Measurements from ENCODE around the gene TP53I11.

Gene TP53I11

DNA sequence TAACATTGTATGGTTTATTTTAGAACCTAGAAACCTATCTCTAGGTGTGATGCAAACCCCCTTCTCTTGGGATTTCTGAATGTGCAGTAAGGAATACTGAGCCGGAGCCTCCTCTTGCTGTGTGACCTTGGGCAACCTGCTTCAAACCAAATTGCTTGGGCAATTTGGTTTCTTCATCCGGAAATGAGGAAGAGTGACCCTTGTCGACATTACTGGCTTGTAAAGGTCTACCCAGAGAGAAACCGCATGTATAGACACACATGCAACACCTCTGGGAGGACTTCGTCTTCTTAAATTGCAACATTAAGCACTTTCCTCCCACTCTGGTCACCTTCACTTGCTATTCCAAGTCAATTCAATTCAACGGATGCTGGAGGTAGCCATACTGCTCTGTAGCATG, 19.6 kb upstream of the TP53I11 start (continued):
- TF ChIP-seq CREB5 (CRISPR knock-in tag; IDR thresholded peaks at IDR 0.05; ENCODE audit: low read depth) (no peak), SNAI2 (CRISPR knock-in tag; IDR thresholded peaks at IDR 0.05) (no peak)

GRCh38 chr11:44969651-44970252, 19.1 kb upstream of the TP53I11 start:
- ATAC-seq: no peak
- no peak for TF ChIP-seq ARNTL (CRISPR knock-in tag; IDR thresholded peaks at IDR 0.05; ENCODE audit: borderline replicate concordance, low read depth)
- TF ChIP-seq ZNF8 (CRISPR knock-in tag; IDR thresholded peaks at IDR 0.05): no peak
- TF ChIP-seq, protein P1, sequence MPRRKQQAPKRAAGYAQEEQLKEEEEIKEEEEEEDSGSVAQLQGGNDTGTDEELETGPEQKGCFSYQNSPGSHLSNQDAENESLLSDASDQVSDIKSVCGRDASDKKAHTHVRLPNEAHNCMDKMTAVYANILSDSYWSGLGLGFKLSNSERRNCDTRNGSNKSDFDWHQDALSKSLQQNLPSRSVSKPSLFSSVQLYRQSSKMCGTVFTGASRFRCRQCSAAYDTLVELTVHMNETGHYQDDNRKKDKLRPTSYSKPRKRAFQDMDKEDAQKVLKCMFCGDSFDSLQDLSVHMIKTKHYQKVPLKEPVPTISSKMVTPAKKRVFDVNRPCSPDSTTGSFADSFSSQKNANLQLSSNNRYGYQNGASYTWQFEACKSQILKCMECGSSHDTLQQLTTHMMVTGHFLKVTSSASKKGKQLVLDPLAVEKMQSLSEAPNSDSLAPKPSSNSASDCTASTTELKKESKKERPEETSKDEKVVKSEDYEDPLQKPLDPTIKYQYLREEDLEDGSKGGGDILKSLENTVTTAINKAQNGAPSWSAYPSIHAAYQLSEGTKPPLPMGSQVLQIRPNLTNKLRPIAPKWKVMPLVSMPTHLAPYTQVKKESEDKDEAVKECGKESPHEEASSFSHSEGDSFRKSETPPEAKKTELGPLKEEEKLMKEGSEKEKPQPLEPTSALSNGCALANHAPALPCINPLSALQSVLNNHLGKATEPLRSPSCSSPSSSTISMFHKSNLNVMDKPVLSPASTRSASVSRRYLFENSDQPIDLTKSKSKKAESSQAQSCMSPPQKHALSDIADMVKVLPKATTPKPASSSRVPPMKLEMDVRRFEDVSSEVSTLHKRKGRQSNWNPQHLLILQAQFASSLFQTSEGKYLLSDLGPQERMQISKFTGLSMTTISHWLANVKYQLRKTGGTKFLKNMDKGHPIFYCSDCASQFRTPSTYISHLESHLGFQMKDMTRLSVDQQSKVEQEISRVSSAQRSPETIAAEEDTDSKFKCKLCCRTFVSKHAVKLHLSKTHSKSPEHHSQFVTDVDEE (CRISPR knock-in tag; IDR thresholded peaks at IDR 0.05): no peak
- TF ChIP-seq GLIS3 (CRISPR knock-in tag; IDR thresholded peaks at IDR 0.05): no peak
- no peak for TF ChIP-seq BACH2 (CRISPR knock-in tag; IDR thresholded peaks at IDR 0.05; ENCODE audit: borderline replicate concordance)

DNA sequence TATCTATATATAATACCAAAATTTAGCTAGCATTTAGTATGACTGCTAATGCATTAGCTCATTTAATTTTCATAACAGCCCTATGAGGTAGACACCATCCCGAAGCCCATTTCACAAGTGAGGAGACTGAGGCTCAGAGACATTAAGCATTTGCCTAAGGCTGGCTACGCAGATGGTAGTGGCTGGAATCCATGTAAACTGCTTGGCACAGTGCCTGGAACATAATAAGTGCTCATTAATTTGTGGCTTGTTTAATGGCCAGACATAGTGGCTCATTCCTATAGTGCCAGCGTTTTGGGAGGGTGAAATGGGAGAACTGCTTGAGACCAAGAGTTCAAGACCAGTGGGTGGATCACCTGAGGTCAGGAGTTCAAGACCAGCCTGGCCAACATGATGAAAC, 17.8 kb upstream of the TP53I11 start:
- TF ChIP-seq ZNF70 (CRISPR knock-in tag; IDR thresholded peaks at IDR 0.05) (peak; percentile 23; the same call in 1 of the 2 replicates), CSRNP3 (CRISPR knock-in tag; IDR thresholded peaks at IDR 0.05) (no peak), ISL1 (CRISPR knock-in tag; IDR thresholded peaks at IDR 0.05) (peak; percentile 17; the same call in 1 of the 2 replicates)
- no peak for ATAC-seq

DNA sequence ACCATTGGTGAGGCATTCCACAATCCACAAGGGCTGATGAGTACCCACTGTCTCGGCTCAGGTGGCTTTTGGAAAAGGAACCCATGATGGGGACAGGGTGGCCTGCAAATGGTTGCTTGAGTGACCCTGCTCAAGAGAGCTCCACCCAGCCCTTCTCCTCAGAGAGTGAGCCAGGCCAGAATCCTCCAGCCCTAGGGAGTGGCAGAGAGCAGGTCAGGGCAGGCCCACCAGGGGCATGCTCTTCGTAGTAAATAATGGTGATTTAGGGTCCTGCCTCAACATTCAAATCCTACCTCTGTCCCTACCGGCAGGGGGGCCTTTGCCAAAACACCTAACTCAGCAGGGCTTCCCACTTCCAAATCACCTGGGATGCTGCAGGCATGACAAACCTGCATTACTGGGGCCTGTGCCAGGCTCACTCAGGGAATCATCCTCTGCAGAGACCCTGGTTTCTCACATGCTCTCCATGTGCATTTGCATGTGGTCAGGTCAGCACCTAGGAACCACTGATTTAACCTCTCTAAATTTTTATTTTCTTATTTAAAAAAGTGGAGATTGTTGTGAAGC, 17.3 kb upstream of the TP53I11 start:
- TF ChIP-seq, protein P1 (CRISPR knock-in tag; IDR thresholded peaks at IDR 0.05): no peak
- no peak for TF ChIP-seq SNAI2 (CRISPR knock-in tag; IDR thresholded peaks at IDR 0.05)
- TF ChIP-seq ARNTL (CRISPR knock-in tag; IDR thresholded peaks at IDR 0.05; ENCODE audit: borderline replicate concordance, low read depth): no peak
- TF ChIP-seq ZNF565 (CRISPR knock-in tag; conservative IDR thresholded peaks at IDR 0.05; ENCODE audit: low read depth): no peak
- TF ChIP-seq ZNF8 (CRISPR knock-in tag; IDR thresholded peaks at IDR 0.05): no peak
- no peak for TF ChIP-seq ZFP3 (CRISPR knock-in tag; IDR thresholded peaks at IDR 0.05)
- TF ChIP-seq ISL1 (CRISPR knock-in tag; IDR thresholded peaks at IDR 0.05): no peak
- TF ChIP-seq, protein P2, sequence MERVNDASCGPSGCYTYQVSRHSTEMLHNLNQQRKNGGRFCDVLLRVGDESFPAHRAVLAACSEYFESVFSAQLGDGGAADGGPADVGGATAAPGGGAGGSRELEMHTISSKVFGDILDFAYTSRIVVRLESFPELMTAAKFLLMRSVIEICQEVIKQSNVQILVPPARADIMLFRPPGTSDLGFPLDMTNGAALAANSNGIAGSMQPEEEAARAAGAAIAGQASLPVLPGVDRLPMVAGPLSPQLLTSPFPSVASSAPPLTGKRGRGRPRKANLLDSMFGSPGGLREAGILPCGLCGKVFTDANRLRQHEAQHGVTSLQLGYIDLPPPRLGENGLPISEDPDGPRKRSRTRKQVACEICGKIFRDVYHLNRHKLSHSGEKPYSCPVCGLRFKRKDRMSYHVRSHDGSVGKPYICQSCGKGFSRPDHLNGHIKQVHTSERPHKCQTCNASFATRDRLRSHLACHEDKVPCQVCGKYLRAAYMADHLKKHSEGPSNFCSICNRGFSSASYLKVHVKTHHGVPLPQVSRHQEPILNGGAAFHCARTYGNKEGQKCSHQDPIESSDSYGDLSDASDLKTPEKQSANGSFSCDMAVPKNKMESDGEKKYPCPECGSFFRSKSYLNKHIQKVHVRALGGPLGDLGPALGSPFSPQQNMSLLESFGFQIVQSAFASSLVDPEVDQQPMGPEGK (CRISPR knock-in tag; IDR thresholded peaks at IDR 0.05; ENCODE audit: borderline replicate concordance): no peak
- no peak for TF ChIP-seq CSDC2 (CRISPR knock-in tag; IDR thresholded peaks at IDR 0.05)
- no peak for TF ChIP-seq PPARA (CRISPR knock-in tag; IDR thresholded peaks at IDR 0.05; ENCODE audit: borderline replicate concordance)
- TF ChIP-seq BACH2 (CRISPR knock-in tag; IDR thresholded peaks at IDR 0.05; ENCODE audit: borderline replicate concordance): no peak
- TF ChIP-seq RARB (CRISPR knock-in tag; IDR thresholded peaks at IDR 0.05): no peak
- no peak for TF ChIP-seq ZNF70 (CRISPR knock-in tag; IDR thresholded peaks at IDR 0.05)
- no peak for TF ChIP-seq ESRRG (CRISPR knock-in tag; IDR thresholded peaks at IDR 0.05)
- TF ChIP-seq CREB5 (CRISPR knock-in tag; IDR thresholded peaks at IDR 0.05; ENCODE audit: low read depth): no peak
- TF ChIP-seq ZFP30 (CRISPR knock-in tag; IDR thresholded peaks at IDR 0.05): no peak
- no peak for ATAC-seq
